SK-N-MC (cell line): Measurements from ENCODE around the gene FSTL1.

Experiments
- DNase-seq: peaks from one replicate; pipeline ENCODE4 v3.0.0-alpha.2; 2011; ENCODE audit warnings: low read depth, low spot score
- H3K27ac ChIP-seq: fragments of 200-600 bp; sonication (generic); 2 replicates; pipeline ENCODE4 v1.5.1; 2016; ENCODE audit warnings: mixed run types
- H3K36me3 ChIP-seq: fragments of 200-600 bp; sonication (generic); 2 replicates; pipeline ENCODE4 v1.6.1; 2017; ENCODE audit warnings: antibody characterized with exemption, low read length, mixed read lengths; ENCODE audit not compliant: insufficient read depth
- H3K4me3 ChIP-seq: fragments of 200-600 bp; sonication (generic); 2 replicates; pipeline ENCODE4 v1.5.1; 2016
- H3K9ac ChIP-seq: fragments of 200-600 bp; sonication (generic); 2 replicates; pipeline ENCODE4 v1.8.0; 2017; ENCODE audit warnings: mixed run types, mixed read lengths; ENCODE audit not compliant: insufficient read length
- H3K9me3 ChIP-seq: fragments of 200-600 bp; sonication (generic); 2 replicates; pipeline ENCODE4 v1.6.1; 2017; ENCODE audit warnings: low read depth, mild to moderate bottlenecking, antibody characterized with exemption, low read length, moderate library complexity, mixed read lengths
- EZH2 ChIP-seq: fragments of 200-600 bp; sonication (generic); IDR thresholded peaks from one replicate; pipeline ENCODE4 v1.6.1; 2017; ENCODE audit warnings: antibody characterized with exemption
- FOXP2 ChIP-seq: optimal IDR thresholded peaks from 2 replicates; pipeline ENCODE3; 2011; ENCODE audit warnings: mild to moderate bottlenecking, moderate library complexity; ENCODE audit not compliant: insufficient read depth; ENCODE audit errors: extremely low read length, control extremely low read depth
- POLR2AphosphoS5 ChIP-seq: IDR thresholded peaks from 2 replicates; pipeline ENCODE4 v1.6.1; 2012; ENCODE audit warnings: mild to moderate bottlenecking, low read depth, low read length, borderline replicate concordance

FSTL1 gene

DNA sequence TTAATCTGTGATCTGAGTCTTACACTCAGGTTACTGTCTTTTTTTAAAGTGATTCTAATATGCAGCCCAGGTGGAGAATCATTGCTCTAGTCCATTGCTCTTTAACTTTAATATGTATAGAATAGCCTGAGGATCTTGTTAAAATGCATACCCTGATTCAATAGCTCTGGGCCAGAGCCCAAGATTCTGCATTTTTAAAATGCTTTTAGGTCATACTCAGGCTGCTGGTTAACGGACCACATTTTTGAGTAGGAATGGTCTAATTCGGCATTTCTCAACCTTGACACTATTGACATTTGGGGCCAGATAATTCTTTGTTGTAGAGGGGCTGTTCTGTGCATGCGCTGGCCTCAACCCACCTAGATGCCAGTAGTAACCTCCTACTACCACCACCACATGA is 20.9 kb upstream of the FSTL1 start:
- no peak overlapping the region for H3K27ac ChIP-seq
- DNase-seq, result no peak

DNA sequence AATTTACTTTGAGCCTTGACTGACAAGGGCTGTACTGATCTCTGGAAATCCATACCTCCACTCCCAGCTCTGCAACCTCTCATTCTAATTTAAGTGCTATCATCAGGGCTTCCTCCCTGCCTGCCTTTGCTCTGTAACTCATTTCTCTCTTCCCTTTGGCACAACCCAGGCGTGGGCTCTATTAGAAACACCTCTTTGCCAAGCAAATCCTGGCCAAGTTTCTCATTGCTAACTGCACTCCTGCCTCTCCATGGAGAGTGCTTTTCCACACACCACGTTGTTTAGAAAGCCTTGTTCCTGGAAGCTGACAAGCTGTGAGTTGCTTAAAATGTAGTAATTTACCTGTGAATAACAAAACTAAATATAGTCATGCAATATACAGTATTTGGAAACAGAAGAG is 20.1 kb upstream of the FSTL1 start:
- no peak for TF ChIP-seq FOXP2
- TF ChIP-seq EZH2, result no peak
- no peak for TF ChIP-seq POLR2AphosphoS5
- Histone ChIP-seq H3K36me3 (no peaks in the 10 kb centered on the region), H3K27ac (no peak overlapping the region), H3K9me3 (no peaks in the 10 kb centered on the region), H3K9ac (no peak overlapping the region), H3K4me3 (no peak overlapping the region)
- DNase-seq, result no peak

More for the DNA sequence above, 20.9 kb upstream of the FSTL1 start:
- Histone ChIP-seq H3K4me3 (no peak overlapping the region), H3K36me3 (no peaks in the 10 kb centered on the region), H3K9ac (no peak overlapping the region), H3K9me3 (no peaks in the 10 kb centered on the region)
- TF ChIP-seq FOXP2 (no peak), EZH2 (no peak), POLR2AphosphoS5 (no peak)

DNA sequence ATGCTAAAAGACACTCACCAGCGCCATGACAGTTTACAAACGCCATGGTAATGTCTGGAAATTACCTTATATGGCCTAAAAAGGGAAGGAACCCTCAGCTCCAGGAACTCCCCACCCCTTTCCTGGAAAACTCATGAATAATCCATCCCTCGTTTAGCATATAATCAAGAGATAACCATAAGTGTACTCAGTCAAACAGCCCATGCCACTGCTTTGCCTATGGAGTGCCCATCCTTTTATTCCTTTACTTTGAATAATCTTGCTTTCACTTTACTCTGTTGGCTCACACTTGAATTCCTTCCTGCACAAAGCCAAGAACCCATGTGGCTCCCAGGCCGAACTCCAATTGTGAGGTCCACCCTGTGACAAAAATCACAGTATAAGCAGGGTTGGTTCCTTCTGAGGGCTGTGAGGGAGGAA is 19.1 kb upstream of the FSTL1 start:
- TF ChIP-seq POLR2AphosphoS5 (no peak), FOXP2 (no peak), EZH2 (no peak)
- Histone ChIP-seq H3K36me3 (no peaks in the 10 kb centered on the region), H3K27ac (no peak overlapping the region), H3K9ac (no peak overlapping the region), H3K4me3 (no peak overlapping the region), H3K9me3 (no peaks in the 10 kb centered on the region)
- no peak for DNase-seq

DNA sequence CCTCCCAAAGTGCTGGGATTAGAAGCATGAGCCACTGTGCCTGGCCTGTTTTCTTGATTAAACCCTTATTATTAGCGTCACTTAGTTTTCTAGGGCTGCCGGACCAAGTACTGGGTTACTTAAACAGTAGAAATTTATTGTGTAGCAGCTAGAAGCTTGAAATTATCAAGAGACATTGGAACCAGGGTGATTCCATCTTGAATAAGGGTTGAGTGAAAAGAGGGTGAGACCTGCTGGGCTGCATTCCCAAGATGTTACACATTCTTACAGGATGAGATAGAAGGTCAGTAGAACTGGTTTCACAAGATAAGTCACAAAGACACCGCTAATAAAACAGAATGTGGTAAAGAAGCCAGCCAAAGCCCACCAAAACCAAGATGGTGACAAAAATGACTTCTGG is 18.6 kb upstream of the FSTL1 start:
- H3K9me3 ChIP-seq, result no peaks in the 10 kb centered on the region
- H3K9ac ChIP-seq, result no peak overlapping the region
- TF ChIP-seq POLR2AphosphoS5 (no peak), FOXP2 (no peak), EZH2 (no peak)
- no peaks in the 10 kb centered on the region for H3K36me3 ChIP-seq
- H3K4me3 ChIP-seq, result no peak overlapping the region
- no peak for DNase-seq
- H3K27ac ChIP-seq, result no peak overlapping the region

DNA sequence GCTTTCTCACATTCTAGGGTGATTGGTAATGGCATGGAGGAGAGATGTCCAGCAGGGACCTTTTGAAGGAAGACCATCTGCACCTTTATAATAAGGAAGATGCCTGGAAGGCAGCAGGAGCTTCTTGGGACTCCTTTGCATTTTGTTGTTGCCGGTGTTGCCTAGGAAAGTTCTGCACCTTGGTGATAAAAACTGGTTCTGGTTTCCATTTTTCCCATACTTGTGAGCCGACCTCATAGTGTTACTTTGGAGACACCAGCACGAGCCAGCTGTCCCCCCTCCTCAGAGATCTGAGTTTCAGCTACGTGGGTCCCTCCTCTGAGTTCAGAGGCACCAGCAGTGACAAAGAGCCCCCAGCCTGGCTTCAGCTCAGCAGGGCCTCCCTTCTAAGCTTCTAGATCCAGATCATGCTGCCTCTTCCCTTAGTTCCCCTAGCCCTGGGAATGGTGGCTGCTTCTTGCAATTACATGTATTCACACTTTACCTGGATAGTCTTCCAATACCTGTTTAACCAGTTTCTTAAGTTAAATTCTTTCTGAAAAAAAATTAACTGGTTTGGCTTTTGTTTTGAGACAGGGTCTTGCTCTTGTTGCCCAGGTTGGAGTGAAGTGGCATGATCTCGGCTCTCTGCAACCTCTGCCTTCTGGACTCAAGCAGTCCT is 18.0 kb upstream of the FSTL1 start:
- Histone ChIP-seq H3K27ac (no peak overlapping the region), H3K9me3 (no peaks in the 10 kb centered on the region), H3K4me3 (no peak overlapping the region), H3K36me3 (no peaks in the 10 kb centered on the region), H3K9ac (no peak overlapping the region)
- TF ChIP-seq EZH2 (no peak), POLR2AphosphoS5 (no peak), FOXP2 (no peak)
- no peak for DNase-seq

DNA sequence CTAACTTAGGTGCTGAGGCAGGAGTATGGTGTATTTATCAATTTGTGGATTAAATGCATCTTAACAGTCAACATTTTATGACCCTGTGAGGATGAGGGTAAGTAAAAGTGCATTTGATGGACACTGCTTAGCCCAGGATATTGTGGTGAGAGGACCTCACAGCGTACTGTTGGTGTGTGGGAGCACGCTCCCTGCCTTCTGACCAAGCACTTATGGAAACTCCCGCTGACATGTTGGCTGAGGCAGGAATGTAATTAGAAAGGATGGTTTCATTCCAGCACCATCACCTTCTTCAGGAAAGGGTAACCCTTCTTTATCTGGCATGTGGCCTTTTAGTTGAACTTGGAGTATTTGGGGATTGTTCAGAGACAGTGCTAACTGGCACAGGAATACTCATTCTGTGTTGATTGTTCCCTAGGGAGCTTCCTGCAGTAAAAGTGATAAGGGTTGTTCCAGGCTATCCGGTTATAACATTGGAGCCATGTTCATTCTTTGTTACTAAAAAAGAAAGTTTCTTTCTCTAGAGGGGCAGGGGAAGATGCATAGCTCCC is 11.7 kb upstream of the FSTL1 start:
- TF ChIP-seq FOXP2, result no peak
- H3K36me3 ChIP-seq, result no peaks in the 10 kb centered on the region
- H3K9ac ChIP-seq, result no peak overlapping the region
- H3K27ac ChIP-seq, result no peak overlapping the region
- DNase-seq, result no peak
- H3K9me3 ChIP-seq, result no peaks in the 10 kb centered on the region
- H3K4me3 ChIP-seq, result no peak overlapping the region

DNA sequence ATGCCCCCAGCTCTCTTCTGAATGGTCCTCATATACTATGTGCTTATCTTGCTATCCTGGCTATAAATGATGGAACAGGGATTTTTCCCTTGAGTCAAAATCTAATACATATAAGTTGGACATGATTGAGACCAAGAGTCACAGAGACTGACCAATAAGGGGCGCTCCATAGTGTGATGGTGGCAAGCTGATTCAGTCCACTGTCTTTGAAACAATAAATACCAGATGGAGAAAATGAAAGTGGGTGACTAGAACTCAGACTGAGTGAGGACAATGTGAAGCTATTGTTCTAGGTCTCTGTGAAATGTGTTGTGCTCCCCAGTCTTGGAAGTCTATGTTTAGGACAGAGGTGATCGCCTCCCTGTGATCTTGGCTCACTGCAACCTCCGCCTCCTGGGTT is 10.6 kb upstream of the FSTL1 start:
- TF ChIP-seq EZH2, result no peak
- H3K4me3 ChIP-seq, result no peak overlapping the region
- H3K36me3 ChIP-seq, result no peaks in the 10 kb centered on the region
- no peak for DNase-seq
- no peak overlapping the region for H3K27ac ChIP-seq
- no peaks in the 10 kb centered on the region for H3K9me3 ChIP-seq
- H3K9ac ChIP-seq, result no peak overlapping the region

DNA sequence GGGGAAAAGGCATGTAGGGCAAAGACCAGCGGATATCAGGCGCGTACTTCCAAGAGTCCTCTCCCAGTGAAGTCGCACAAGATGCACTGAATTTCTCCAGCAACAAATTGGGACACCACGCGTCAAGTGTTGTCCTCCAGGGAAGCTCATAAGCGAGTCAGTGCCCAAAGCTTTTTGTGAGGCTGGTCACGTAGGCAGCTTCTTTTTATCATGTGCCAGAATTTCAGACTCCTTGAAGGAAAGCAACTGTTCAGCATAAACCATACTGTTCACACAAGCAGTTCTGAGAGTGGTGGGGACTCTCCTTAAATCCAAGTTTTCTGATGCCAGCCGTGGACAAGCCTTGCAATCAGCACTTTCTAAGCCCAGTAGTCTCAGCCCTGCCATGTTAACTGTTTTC is 10.1 kb upstream of the FSTL1 start:
- Histone ChIP-seq H3K4me3 (no peak overlapping the region), H3K9me3 (no peaks in the 10 kb centered on the region), H3K9ac (no peak overlapping the region), H3K27ac (no peak overlapping the region), H3K36me3 (no peaks in the 10 kb centered on the region)
- TF ChIP-seq EZH2 (no peak), POLR2AphosphoS5 (no peak), FOXP2 (no peak)
- DNase-seq, result no peak

DNA sequence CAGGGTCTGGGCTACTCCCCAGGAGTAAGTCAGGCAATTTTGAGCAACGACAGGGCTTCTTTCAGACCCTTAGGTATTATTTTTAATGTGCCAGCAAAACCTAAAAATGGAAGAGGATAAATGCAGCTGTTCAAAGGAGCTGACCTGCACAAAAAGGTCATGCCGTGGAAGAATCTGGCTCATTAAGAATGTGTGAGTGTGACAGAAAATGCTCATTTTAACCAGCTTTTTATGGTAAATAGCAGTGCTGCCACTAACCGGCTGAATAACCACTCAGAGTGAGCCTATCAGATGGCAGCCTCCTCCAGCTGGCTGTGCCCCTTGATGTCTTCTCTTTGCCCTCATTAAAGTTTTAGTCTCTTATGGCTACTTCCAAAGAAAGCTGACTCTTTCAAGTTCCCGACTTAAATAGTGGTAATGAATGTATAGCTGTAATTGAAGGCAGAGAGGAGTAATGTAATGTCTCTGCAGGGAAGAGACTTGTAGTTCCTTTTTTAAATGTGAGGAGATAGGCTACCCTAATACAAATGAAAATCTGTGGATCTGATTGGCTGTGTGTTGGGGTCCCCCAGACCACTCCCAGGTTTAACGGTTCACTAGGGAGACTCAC is 9.5 kb upstream of the FSTL1 start:
- no peak overlapping the region for H3K9ac ChIP-seq
- H3K27ac ChIP-seq, result no peak overlapping the region
- H3K9me3 ChIP-seq, result no peaks in the 10 kb centered on the region
- no peak for DNase-seq
- H3K4me3 ChIP-seq, result no peak overlapping the region
- H3K36me3 ChIP-seq, result no peaks in the 10 kb centered on the region
- TF ChIP-seq EZH2 (no peak), POLR2AphosphoS5 (no peak), FOXP2 (no peak)
